ENCODE measurements around the gene TBRG4.

GRCh38 chr7:45057878-45058277 is 53.6 kb downstream of the TBRG4 start:
- no peak for TF ChIP-seq CTCF (IDR thresholded peaks at IDR 0.05; ENCODE audit: poor library complexity)
- no peak for TF ChIP-seq EZH2 (IDR thresholded peaks at IDR 0.05; ENCODE audit: borderline replicate concordance)
- TF ChIP-seq EZH2phosphoT487 (IDR thresholded peaks at IDR 0.05; ENCODE audit: low read depth, severe bottlenecking, unreplicated experiment), result no peak

Data from hepatocyte (in vitro differentiated cells).